NCI-H524 treated with DMSO at 0.1 percent for 48 hours (cell line): ENCODE results near the gene ZFYVE28.
"Not testable (repeated sequence)": the region's sequence is repeated elsewhere in the genome, so short reads cannot be mapped to it uniquely, and the experiment has no call there.

ENCODE experiments used
- DNase-seq: peaks from one replicate; lab custom pipeline; 2025; lab: John Stamatoyannopoulos, UW

Gene ZFYVE28

DNA sequence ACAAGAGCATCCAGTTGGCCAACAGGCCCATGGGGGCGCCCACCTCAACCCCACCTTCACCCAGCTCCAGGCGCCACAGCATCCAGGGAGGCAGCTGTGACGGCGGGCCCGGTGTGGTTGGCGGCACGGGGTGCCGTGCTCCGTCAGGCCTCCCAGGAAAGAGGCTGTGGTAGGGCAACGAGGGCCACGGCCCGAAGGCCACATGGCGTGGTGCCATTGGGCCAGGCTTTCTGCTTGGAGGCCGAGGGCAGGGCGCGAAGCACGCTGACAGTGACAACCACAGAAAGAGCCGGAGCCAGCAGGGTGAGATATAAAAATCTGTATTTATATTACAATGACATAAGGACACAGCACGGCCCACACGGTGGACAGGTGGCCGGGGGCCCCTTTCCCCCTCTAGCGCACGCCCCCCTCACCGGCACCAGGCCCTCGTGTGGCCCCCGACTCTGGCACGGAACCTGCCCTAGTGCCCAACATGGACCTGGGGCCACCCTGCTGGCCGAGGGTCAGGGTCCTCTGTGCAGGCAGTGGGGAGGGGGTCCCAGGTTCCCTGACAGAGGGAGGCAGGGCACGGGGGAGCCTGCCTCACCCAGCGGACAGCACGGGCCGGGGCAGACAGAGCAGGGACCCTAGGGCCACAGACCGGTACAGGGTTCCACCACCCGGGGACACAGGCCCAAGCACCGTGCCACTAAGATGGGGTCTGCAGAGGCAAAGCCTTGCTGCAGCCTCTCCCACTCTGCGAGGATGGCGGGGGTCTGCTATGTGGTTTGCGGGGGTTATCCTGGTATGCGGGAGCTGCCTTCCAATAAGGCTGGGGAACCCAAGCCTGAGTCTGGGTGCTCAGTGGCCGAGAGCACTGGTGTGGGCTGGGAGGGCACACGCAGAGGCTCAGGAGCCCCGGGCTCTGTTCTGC lies 171.1 kb downstream of the ZFYVE28 start:
- DNase-seq, result no peak

GRCh38 chr4:2246384-2247127 lies 171.9 kb downstream of the ZFYVE28 start:
- no peak for DNase-seq

DNA sequence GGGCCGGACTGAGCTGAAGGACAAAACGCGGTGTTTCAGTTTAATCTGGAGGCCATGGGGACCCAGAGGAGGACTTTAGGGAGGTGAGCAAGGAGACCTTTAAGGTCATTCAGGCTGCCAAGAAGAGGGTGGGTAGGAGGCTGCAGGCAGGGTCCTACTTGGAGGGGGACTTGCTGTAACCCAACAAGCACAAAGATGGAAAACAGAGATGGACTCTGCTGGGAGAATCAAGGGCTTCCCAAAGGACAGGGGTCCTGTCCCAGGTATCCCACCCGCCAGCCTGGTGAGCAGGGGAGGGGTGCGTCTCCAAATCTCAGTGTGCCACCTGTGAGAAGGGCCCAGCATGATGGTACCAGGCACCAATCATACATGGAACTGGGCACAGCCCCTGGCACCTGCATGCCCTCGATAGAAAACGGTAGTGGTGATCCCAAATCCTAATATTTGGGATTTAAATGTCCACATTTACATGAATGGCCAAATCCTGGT lies 172.6 kb downstream of the ZFYVE28 start:
- DNase-seq, result no peak

DNA sequence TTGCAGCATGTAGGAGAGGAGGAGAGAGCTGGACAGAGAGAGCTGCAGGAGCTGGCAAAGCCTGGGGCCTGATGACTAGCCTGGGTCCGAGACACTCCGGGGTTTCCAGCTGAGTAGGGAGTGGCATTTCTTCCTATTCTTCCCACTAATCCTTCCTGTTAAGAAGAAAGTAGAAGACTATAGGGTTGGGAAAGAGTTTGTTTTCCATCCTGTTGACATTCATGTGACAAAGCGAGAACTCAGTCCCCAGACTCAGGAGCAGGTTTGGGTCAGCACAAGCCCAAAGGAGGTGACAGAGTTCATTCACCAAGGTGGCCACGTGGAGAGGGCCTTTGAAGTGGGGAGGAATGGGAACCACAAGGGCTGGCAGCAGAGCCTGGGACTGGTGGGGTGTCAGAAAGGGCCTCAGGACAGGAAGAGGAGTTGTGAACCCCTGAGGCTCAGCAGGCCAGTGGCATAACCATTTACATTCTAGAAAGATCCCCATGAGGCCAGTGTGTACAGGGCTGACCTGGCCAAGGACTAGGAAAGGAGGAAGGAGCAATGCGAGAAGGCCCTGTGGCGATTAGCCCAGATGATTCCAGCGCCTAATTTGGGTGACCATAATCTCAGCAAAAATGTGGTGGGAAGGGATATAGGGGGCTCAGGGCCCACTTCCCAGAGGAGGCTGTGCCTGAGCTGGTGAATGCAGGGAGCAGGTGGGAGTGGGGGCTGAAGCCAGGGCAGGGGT lies 173.2 kb downstream of the ZFYVE28 start:
- no peak for DNase-seq

GRCh38 chr4:2243681-2244380 lies 174.6 kb downstream of the ZFYVE28 start:
- no peak for DNase-seq

DNA sequence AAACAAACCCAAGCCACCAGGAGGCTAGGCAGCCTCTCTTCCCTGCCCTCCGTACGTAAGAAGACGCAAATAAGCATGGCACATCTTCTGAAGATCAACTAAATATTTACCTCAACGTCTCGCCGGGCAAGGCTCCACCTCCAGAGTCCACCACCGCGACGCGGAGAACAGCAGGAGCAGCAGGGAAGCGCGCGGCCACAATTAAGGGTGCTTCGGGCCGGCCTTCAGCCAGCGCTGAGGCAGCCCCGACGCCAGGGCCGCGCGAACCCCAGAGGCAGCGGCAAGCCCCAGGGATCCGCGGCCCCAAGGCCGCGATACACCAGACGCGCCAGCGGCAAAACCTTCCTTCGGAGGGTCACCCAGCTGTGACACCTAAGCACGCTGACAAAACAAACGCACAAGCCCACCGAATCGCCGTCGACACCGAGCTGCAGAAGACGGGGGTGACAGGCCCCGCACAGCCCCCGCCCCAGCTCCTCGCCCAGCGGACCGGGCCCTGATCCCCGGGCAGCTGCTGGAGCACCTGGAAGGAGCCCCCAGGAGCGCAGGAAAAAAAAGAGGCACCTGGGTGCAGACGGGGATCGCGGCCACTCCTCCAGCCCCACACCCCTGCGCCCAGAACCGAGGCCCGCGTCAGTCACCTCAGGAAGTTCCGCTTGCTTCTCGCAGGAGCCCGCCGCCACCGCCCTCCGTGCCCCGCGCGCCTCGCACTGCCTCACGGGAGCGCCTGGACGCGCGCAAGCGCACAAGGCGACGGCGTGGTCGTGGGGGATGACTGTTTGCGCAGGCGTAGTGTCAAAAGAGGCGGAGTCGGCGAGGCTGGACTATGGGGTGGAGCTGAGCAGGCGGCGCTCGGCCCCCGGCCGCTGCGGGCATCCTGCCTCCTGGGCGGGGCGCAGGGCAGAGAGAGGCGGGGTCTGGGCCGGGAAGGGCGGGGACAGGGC lies 176.8 kb downstream of the ZFYVE28 start, which contains the start of the genes HAUS3 and POLN:
HAUS3 (minus strand) TSS at position 712 of the 944 bp plus-strand sequence. CDS start 1,175 bp downstream, outside the sequence.
POLN (minus strand) TSS at position 712 of the 944 bp plus-strand sequence. CDS start 12,890 bp downstream, outside the sequence.
- peak; percentile 57 for DNase-seq

DNA sequence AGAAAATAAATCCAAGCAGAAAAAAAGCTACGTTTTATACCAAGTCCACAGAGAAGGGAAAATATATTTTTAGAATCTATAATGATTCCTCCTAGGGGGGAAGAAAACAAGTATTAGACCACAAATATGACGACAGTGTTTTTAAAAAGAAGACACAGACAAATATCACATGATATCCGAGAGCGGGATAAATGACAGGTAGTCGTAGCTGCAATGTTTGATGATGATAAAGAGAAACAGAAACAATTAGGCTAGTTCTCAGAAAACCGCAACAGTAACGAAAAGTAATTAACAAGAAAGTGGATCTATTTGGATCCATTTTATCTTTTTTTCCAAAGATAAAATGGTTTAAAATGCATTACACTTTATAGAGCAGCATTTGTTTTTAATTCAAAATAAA lies 177.4 kb downstream of the ZFYVE28 start:
- DNase-seq, result no peak

- DNase-seq, result no peak
Measured at GRCh38 chr4:2236944-2237666, 181.3 kb downstream of the ZFYVE28 start.

DNA sequence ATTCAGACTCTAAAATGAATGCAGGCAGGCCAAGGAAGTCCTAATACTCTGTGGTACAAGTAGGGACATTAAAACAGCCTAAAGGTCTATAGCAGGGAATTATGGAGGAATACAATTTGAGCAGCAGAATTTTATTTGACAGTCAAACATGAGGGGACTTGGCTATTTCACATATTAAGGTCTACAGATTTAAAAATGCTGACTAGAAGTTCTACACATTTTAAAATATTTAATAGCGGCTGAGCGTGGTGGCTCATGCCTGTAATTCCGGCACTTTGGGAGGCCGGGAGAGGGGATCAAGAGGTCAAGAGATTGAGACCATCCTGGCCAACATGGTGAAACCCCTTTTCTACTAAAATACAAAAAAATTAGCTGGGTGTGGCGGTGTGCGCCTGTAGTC lies 187.4 kb downstream of the ZFYVE28 start:
- no peak for DNase-seq

DNA sequence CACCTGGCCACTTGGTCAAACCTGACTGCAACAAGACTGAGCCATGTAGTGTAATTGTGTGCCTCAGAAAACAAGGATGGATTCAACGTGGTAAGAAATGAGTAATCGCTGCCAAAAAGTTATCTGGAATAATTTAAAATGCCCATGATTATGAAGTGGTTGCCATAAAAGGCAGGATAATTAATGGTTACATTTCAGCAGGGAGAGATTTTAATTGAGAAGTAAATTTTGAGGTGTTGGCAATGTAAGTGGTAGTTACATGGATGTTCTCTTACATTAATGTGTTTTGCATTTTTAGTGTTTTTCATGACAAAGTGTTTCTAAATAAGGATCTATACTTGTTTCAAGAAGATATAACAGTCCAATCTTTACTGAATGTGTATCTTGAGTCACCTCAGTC lies 192.2 kb downstream of the ZFYVE28 start:
- DNase-seq, result no peak

DNA sequence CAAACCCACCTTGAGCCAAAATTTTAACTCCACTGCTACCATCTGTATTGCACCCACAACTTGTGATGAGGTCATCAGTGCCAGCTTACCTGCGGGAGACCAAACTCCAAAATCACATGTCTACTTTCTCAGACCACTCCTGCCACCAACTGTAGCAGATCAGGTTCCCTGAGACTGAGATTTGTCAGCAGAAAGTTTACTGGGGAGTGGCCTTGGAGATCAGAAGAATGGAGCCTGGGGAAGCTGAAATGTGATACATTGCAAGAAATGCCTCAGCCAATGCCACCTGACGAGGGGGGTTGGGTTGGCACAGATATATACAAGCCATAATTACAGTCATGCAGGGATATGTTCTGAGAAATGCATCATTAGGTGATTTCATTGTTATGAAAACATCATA lies 195.6 kb downstream of the ZFYVE28 start:
- no peak for DNase-seq

DNA sequence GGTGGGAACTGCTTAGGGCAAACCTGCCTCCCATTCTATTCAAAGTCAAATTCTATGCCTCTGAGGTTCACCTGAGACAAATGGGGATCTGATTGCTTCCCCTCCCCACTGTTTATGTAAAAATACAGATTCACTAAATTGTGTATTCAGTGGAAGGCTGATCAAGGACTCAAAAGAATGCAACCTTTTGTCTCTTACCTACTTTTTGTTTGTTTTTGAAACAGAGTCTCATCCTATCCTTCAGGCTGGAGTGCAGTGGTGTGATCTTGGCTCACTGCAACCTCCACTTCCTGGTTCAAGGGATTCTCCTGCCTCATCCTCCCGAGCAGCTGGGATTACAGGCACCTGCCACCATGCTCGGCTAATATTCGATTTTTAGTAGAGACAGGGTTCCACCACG lies 197.1 kb downstream of the ZFYVE28 start:
- not testable (repeated sequence) for DNase-seq

- no peak for DNase-seq
Measured at GRCh38 chr4:2220016-2220630, 198.3 kb downstream of the ZFYVE28 start.
